Choroid plexus epithelial cell (primary cell): Measurements from ENCODE around the gene PVRIG.
"Not testable (repeated sequence)": the region's sequence is repeated elsewhere in the genome, so short reads cannot be mapped to it uniquely, and the experiment has no call there.

Source experiments
- DNase-seq: peaks from one replicate; pipeline ENCODE4 v3.0.0-alpha.2; 2010; ENCODE audit warnings: low read depth
- H3K4me3 ChIP-seq: 2 replicates; pipeline ENCODE4 v1.5.1; 2011; ENCODE audit warnings: low read depth, mild to moderate bottlenecking, control low read depth, low read length, moderate library complexity
- CTCF ChIP-seq: conservative IDR thresholded peaks from 2 replicates; pipeline ENCODE4 v1.5.1; 2011; ENCODE audit warnings: low read depth, mild to moderate bottlenecking, control low read depth, inconsistent platforms, low read length, moderate library complexity

PVRIG gene

GRCh38 chr7:100191775-100192174, 28.0 kb upstream of the PVRIG start:
- H3K4me3 ChIP-seq = no peak overlapping the region
- TF ChIP-seq CTCF = no peak
- DNase-seq = peak; percentile 80

GRCh38 chr7:100192281-100192862, 27.4 kb upstream of the PVRIG start:
- H3K4me3 ChIP-seq, DNase-seq: not testable (repeated sequence)

GRCh38 chr7:100192969-100193368, 26.8 kb upstream of the PVRIG start:
- DNase-seq = no peak
- TF ChIP-seq CTCF = no peak
- H3K4me3 ChIP-seq = no peak overlapping the region

GRCh38 chr7:100195222-100195621, 24.5 kb upstream of the PVRIG start:
- no peak for DNase-seq

GRCh38 chr7:100195901-100196322, 23.8 kb upstream of the PVRIG start:
- H3K4me3 ChIP-seq, DNase-seq: not testable (repeated sequence)

More at GRCh38 chr7:100195222-100195621, 24.5 kb upstream of the PVRIG start:
- H3K4me3 ChIP-seq = no peak overlapping the region
- no peak for TF ChIP-seq CTCF

- no peak overlapping the region for H3K4me3 ChIP-seq
- TF ChIP-seq CTCF = no peak
- DNase-seq = no peak
Observed at GRCh38 chr7:100198266-100198665, 21.5 kb upstream of the PVRIG start.

GRCh38 chr7:100200693-100201092, 19.1 kb upstream of the PVRIG start:
- H3K4me3 ChIP-seq = no peak overlapping the region
- TF ChIP-seq CTCF = no peak
- DNase-seq = no peak

- no peak for TF ChIP-seq CTCF
- H3K4me3 ChIP-seq = no peak overlapping the region
- DNase-seq = no peak
Observed at GRCh38 chr7:100204454-100204853, 15.3 kb upstream of the PVRIG start.
